Kidney epithelial cell (primary cell): ENCODE data around the gene SERPINB7. TPM values are rescaled to one million over a fixed set of nuclear protein-coding genes. Genes with fewer than 3 reads are reported as not detected.

ENCODE experiments used
- DNase-seq: peaks from one replicate; pipeline ENCODE4 v3.0.0-alpha.2; 2010; ENCODE audit warnings: low read depth
- H3K27me3 ChIP-seq: 2 replicates; pipeline ENCODE4 v1.6.0; 2011; ENCODE audit warnings: low read length; ENCODE audit not compliant: control insufficient read depth, insufficient read depth
- H3K36me3 ChIP-seq: 2 replicates; pipeline ENCODE4 v1.5.1; 2011; ENCODE audit warnings: low read length; ENCODE audit not compliant: control insufficient read depth, insufficient read depth
- H3K4me3 ChIP-seq: 2 replicates; pipeline ENCODE4 v1.5.1; 2011; ENCODE audit warnings: low read depth, mild to moderate bottlenecking, control low read depth, low read length
- CTCF ChIP-seq: IDR thresholded peaks from 2 replicates; pipeline ENCODE4 v1.5.1; 2011; ENCODE audit warnings: mild to moderate bottlenecking, moderate library complexity, low read length, control low read depth, inconsistent platforms; ENCODE audit not compliant: insufficient read depth, poor library complexity, severe bottlenecking
- total RNA-seq: library from RNA; depleted of rRNA; stranded (reverse); fragments of >200 nt; gene quantifications from 2 replicates; pipeline ENCODE4 v1.2.3, GENCODE V29; 2015

Gene SERPINB7
- total RNA-seq, 1 donor from 2014 or later = 3.1 TPM

DNA sequence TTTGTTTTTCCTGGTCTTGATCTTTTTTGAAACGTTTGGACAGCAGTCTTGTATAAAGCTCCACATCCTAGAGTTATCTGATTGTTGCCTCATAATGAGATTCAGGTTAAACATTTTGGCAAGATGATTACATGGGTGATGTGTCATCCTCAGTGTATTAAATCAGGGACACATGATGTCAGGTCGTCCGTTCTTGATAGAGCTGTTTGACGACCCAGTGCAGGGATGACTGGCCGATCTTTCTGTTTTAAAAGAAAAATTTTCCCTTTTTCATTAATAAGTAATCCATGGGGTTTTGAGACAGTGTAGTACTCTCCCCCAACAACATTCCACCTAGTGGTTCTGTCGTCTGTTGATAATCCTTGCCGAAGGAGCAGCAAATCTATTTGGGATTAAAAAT lies 67.8 kb downstream of the SERPINB7 start:
- H3K4me3 ChIP-seq = no peak overlapping the region
- no peak for TF ChIP-seq CTCF
- DNase-seq = no peak
- H3K27me3 ChIP-seq = no peaks in the 10 kb centered on the region
- no peaks in the 10 kb centered on the region for H3K36me3 ChIP-seq

- no peak for DNase-seq
- peak; percentile 46 for TF ChIP-seq CTCF
- H3K27me3 ChIP-seq = no peaks in the 10 kb centered on the region
- H3K36me3 ChIP-seq = no peaks in the 10 kb centered on the region
- H3K4me3 ChIP-seq = no peak overlapping the region
These were observed 69.0 kb downstream of the SERPINB7 start for GRCh38 chr18:63844254-63844653.

- peak; percentile 66 for TF ChIP-seq CTCF
- no peak overlapping the region for H3K4me3 ChIP-seq
- DNase-seq = no peak
- no peaks in the 10 kb centered on the region for H3K36me3 ChIP-seq
- H3K27me3 ChIP-seq = no peaks in the 10 kb centered on the region
These were observed 72.9 kb downstream of the SERPINB7 start for GRCh38 chr18:63848159-63848558.

- Histone ChIP-seq H3K36me3 (no peaks in the 10 kb centered on the region), H3K27me3 (no peaks in the 10 kb centered on the region), H3K4me3 (no peak overlapping the region)
- DNase-seq = no peak
- TF ChIP-seq CTCF = peak; percentile 64
These were observed 74.8 kb downstream of the SERPINB7 start for GRCh38 chr18:63850020-63850419.

DNA sequence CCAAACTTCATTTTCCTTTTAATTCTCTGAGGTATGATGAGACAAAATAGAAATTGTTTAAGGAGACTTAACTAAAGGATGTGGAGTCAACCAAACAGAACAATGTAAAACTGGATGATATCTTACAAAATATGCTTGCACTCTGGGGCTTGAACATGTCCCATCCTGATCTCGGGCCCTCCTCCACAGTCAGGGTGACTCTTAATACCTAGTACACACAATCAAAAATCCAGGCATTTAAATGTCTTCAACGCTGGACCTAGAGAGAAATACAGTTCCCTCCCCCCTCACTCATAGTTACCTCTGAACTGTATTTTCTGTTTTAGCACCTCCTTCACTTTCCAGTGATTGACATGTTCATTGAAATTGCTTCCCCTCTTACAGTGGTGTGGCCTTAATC lies 75.4 kb downstream of the SERPINB7 start:
- no peaks in the 10 kb centered on the region for H3K27me3 ChIP-seq
- DNase-seq = no peak
- TF ChIP-seq CTCF = no peak
- H3K4me3 ChIP-seq = no peak overlapping the region
- no peaks in the 10 kb centered on the region for H3K36me3 ChIP-seq

Other genes starting within 250 kb of the SERPINB7 start
- not detected in 2 replicates for gene SERPINB12, start 233.0 kb upstream of the SERPINB7 start, total RNA-seq
- not detected in 2 replicates for gene SERPINB13, start 188.1 kb upstream of the SERPINB7 start, total RNA-seq
- gene SERPINB4, start 131.2 kb upstream of the SERPINB7 start, total RNA-seq = not detected in 2 replicates
- not detected in 2 replicates for gene SERPINB3, start 113.5 kb upstream of the SERPINB7 start, total RNA-seq
- not detected in 2 replicates for gene SERPINB11, start 72.5 kb upstream of the SERPINB7 start, total RNA-seq
- gene SERPINB2, start 112.3 kb downstream of the SERPINB7 start, total RNA-seq = 3.3 and 4.1 TPM in 2 replicates
- gene SERPINB10, start 132.5 kb downstream of the SERPINB7 start, total RNA-seq = not detected in 2 replicates
- gene HMSD, start 173.9 kb downstream of the SERPINB7 start, total RNA-seq = not detected in 2 replicates
- gene SERPINB8, start 194.7 kb downstream of the SERPINB7 start, total RNA-seq = 22.5 and 23.6 TPM in 2 replicates